Urinary bladder (tissue), 4 donors: ENCODE data around the gene NSMF. TPM values are rescaled to one million over a fixed set of nuclear protein-coding genes. Genes with fewer than 3 reads are reported as not detected.

ENCODE experiments used
- DNase-seq: peaks from one replicate; pipeline ENCODE4 v3.0.0-alpha.2; 2015; ENCODE audit errors: extremely low spot score
- H3K27ac ChIP-seq: one replicate; pipeline ENCODE4 v1.5.1; 2013; ENCODE audit warnings: low read depth, mild to moderate bottlenecking, moderate library complexity
- H3K36me3 ChIP-seq: one replicate; pipeline ENCODE4 v1.6.1; 2013; ENCODE audit warnings: mild to moderate bottlenecking, moderate library complexity; ENCODE audit not compliant: insufficient read depth
- H3K4me1 ChIP-seq: one replicate; pipeline ENCODE4 v1.6.1; 2013; ENCODE audit warnings: mild to moderate bottlenecking, moderate library complexity; ENCODE audit not compliant: insufficient read depth
- H3K4me3 ChIP-seq: one replicate; pipeline ENCODE4 v1.5.1; 2013; ENCODE audit warnings: low read depth, low read length
- WGBS: extraction: QIAGEN DNeasy Blood & Tissue Kit; methylation state at CpG from one replicate; pipeline ENCODE4 v1.1.7; 2013; 5-methylcytosine and 5-hydroxymethylcytosine counted together
- polyA plus RNA-seq: library from polyadenylated mRNA; stranded (reverse); fragments of 200-250 nt; gene quantifications from one replicate; pipeline ENCODE4 v1.2.3, GENCODE V29; 2013
- total RNA-seq: library from RNA; depleted of rRNA; stranded (reverse); fragments of >200 nt; gene quantifications from one replicate; pipeline ENCODE4 v1.2.3, GENCODE V29; 2014
- donor health status: healthy with polysubstance abuse.
- donor health status: healthy.

NSMF gene
- total and polyA plus RNA-seq, 2 donors = 8.6 to 36.2 TPM

GRCh38 chr9:137446851-137447471, 12.2 kb downstream of the NSMF start:
- no peak overlapping the region for H3K4me3 ChIP-seq
- no peaks in the 10 kb centered on the region for H3K36me3 ChIP-seq
- H3K27ac ChIP-seq = no peak overlapping the region
- WGBS = 75% methylated on average over 21 of the region's 21 CpGs
- DNase-seq = no peak
- H3K4me1 ChIP-seq = no peaks in the 10 kb centered on the region

- no peak overlapping the region for H3K4me3 ChIP-seq
Measured at GRCh38 chr9:137445930-137446431, 13.2 kb downstream of the NSMF start.

GRCh38 chr9:137445275-137445807, 13.8 kb downstream of the NSMF start:
- no peak overlapping the region for H3K27ac ChIP-seq
- peaks cover 4% of the 10 kb centered on the region for H3K4me1 ChIP-seq
- no peak for DNase-seq
- no peak overlapping the region for H3K4me3 ChIP-seq
- 21% methylated on average over 14 of the region's 14 CpGs for WGBS
- no peaks in the 10 kb centered on the region for H3K36me3 ChIP-seq

More at GRCh38 chr9:137445930-137446431, 13.2 kb downstream of the NSMF start:
- Histone ChIP-seq H3K27ac (no peak overlapping the region), H3K36me3 (no peaks in the 10 kb centered on the region), H3K4me1 (peaks cover 4% of the 10 kb centered on the region)
- no peak for DNase-seq
- 59% methylated on average over 19 of the region's 19 CpGs for WGBS

GRCh38 chr9:137444106-137444790, 14.9 kb downstream of the NSMF start:
- WGBS = 86% methylated on average over 14 of the region's 14 CpGs

GRCh38 chr9:137441935-137442321, 17.2 kb downstream of the NSMF start:
- no peak for DNase-seq
- 14% methylated on average over 7 of the region's 7 CpGs for WGBS
- Histone ChIP-seq H3K36me3 (no peaks in the 10 kb centered on the region), H3K4me1 (peaks cover 4% of the 10 kb centered on the region), H3K27ac (no peak overlapping the region), H3K4me3 (peak overlapping the region; percentile 27)

More at GRCh38 chr9:137444106-137444790, 14.9 kb downstream of the NSMF start:
- DNase-seq = no peak
- Histone ChIP-seq H3K36me3 (no peaks in the 10 kb centered on the region), H3K4me3 (no peak overlapping the region), H3K27ac (no peak overlapping the region), H3K4me1 (peaks cover 4% of the 10 kb centered on the region)

- Histone ChIP-seq H3K36me3 (no peaks in the 10 kb centered on the region), H3K4me3 (peak within 1 kb of the TSS; percentile 27), H3K27ac (no peak within 1 kb of the TSS), H3K4me1 (peaks cover 4% of the 10 kb centered on the region)
- WGBS = 1% methylated on average over 62 of the region's 62 CpGs
- no peak for DNase-seq
Measured at GRCh38 chr9:137441289-137441934, 17.7 kb downstream of the NSMF start, which contains the start of gene ENTPD8. TSS of gene ENTPD8 (minus strand) at chr9:137441357. CDS start at chr9:137438285, 3,072 bp downstream.

GRCh38 chr9:137439158-137439714, 19.9 kb downstream of the NSMF start:
- whole genome bisulfite sequencing = 75% methylated on average over 18 of the region's 18 CpGs
- no peak overlapping the region for H3K27ac ChIP-seq
- no peaks in the 10 kb centered on the region for H3K36me3 ChIP-seq
- no peak for DNase-seq
- H3K4me3 ChIP-seq = no peak overlapping the region
- H3K4me1 ChIP-seq = peaks cover 4% of the 10 kb centered on the region

- Histone ChIP-seq H3K36me3 (no peaks in the 10 kb centered on the region), H3K4me3 (no peak overlapping the region), H3K27ac (no peak overlapping the region), H3K4me1 (peaks cover 4% of the 10 kb centered on the region)
- WGBS = 86% methylated on average over 22 of the region's 22 CpGs
- DNase-seq = no peak
Measured at GRCh38 chr9:137438591-137439157, 20.5 kb downstream of the NSMF start.

GRCh38 chr9:137437691-137438590, 21.2 kb downstream of the NSMF start:
- no peak overlapping the region for H3K4me3 ChIP-seq
- no peak overlapping the region for H3K27ac ChIP-seq
- no peak for DNase-seq
- 82% methylated on average over 40 of the region's 40 CpGs for WGBS
- no peaks in the 10 kb centered on the region for H3K36me3 ChIP-seq
- H3K4me1 ChIP-seq = peaks cover 4% of the 10 kb centered on the region

- 84% methylated on average over 24 of the region's 24 CpGs for WGBS
- DNase-seq = no peak
- H3K4me3 ChIP-seq = no peak overlapping the region
Measured at GRCh38 chr9:137436761-137437600, 22.2 kb downstream of the NSMF start.

GRCh38 chr9:137435980-137436760, 23.0 kb downstream of the NSMF start:
- no peak for DNase-seq
- Histone ChIP-seq H3K4me3 (no peak overlapping the region), H3K4me1 (no peaks in the 10 kb centered on the region), H3K36me3 (no peaks in the 10 kb centered on the region), H3K27ac (no peak overlapping the region)
- 71% methylated on average over 42 of the region's 42 CpGs for whole genome bisulfite sequencing

More at GRCh38 chr9:137436761-137437600, 22.2 kb downstream of the NSMF start:
- Histone ChIP-seq H3K36me3 (no peaks in the 10 kb centered on the region), H3K27ac (no peak overlapping the region), H3K4me1 (peaks cover 4% of the 10 kb centered on the region)
